MCF 10A (cell line): Measurements from ENCODE around the gene MACF1. TPM values are rescaled to one million over a fixed set of nuclear protein-coding genes. Genes with fewer than 3 reads are reported as not detected.
"Not testable (repeated sequence)": the region's sequence is repeated elsewhere in the genome, so short reads cannot be mapped to it uniquely, and the experiment has no call there.

ENCODE experiments used
- BruUV-seq: library from RNA; stranded (reverse); fragments of 400-500 nt; replicated peaks from 2 replicates; lab custom pipeline; 2021; lab: Mats Ljungman, UMichigan
- CTCF ChIA-PET: fragments of 300-600 bp; sonication (Branson Sonifier 250); formaldehyde crosslinking; extraction: SDS; loops from one replicate; lab custom pipeline; 2021; ENCODE audit warnings: antibody characterized with exemption, inconsistent platforms; lab: Yijun Ruan, JAX
- POLR2A ChIA-PET: fragments of 300-600, 350-650 bp; sonication (Branson Sonifier 250); formaldehyde crosslinking; extraction: SDS; loops from one replicate; lab custom pipeline; 2020; ENCODE audit warnings: antibody characterized with exemption, inconsistent platforms; lab: Yijun Ruan, JAX
- DNase-seq: peaks from one replicate; pipeline ENCODE4 v3.0.0-alpha.2; 2018; ENCODE audit not compliant: unreplicated experiment
- H3K27ac Mint-ChIP-seq: one replicate; pipeline ENCODE4 v1.8.0; 2022; ENCODE audit warnings: mild to moderate bottlenecking, low read depth, mixed read lengths; ENCODE audit not compliant: unreplicated experiment
- H3K27me3 Mint-ChIP-seq: one replicate; pipeline ENCODE4 v1.8.0; 2022; ENCODE audit warnings: mixed read lengths; ENCODE audit not compliant: insufficient read depth, unreplicated experiment
- H3K36me3 Mint-ChIP-seq: one replicate; pipeline ENCODE4 v1.8.0; 2022; ENCODE audit warnings: mild to moderate bottlenecking, moderate library complexity, mixed read lengths; ENCODE audit not compliant: insufficient read depth, unreplicated experiment
- H3K4me1 Mint-ChIP-seq: one replicate; pipeline ENCODE4 v1.8.0; 2022; ENCODE audit warnings: mixed read lengths; ENCODE audit not compliant: insufficient read depth, unreplicated experiment
- H3K4me3 Mint-ChIP-seq: one replicate; pipeline ENCODE4 v1.8.0; 2022; ENCODE audit warnings: mild to moderate bottlenecking, moderate library complexity, mixed read lengths; ENCODE audit not compliant: unreplicated experiment
- H3K9me3 Mint-ChIP-seq: one replicate; pipeline ENCODE4 v1.8.0; 2022; ENCODE audit warnings: mixed read lengths; ENCODE audit not compliant: unreplicated experiment
- CTCF ChIP-seq: fragments of 200-600 bp; IDR thresholded peaks from one replicate; pipeline ENCODE4 v1.8.0; 2022; ENCODE audit warnings: antibody characterized with exemption, mild to moderate bottlenecking; ENCODE audit not compliant: unreplicated experiment
- intact Hi-C: fragments of 100-400 bp; cut with micrococcal nuclease; formaldehyde crosslinking; loops from 2 replicates; pipeline ENCODE4 v1.14.1; 2022
- total RNA-seq: library from RNA; stranded (reverse); gene quantifications from 2 replicates; pipeline ENCODE4 v1.2.3, GENCODE V29; 2022

The MACF1 gene
- total RNA-seq, 1 experiment from 2014 or later = 188 TPM

GRCh38 chr1:39489567-39490239, 285.2 kb downstream of the MACF1 start:
- CTCF ChIA-PET = interaction anchor here (0.6 kb wide), 1 partner anchor 13 kb away, joined by 4 read pairs; no protein-coding TSS in a partner anchor
- BruUV-seq = no TSS peak
- intact Hi-C loops = loop anchor here (10.0 kb wide), 1 partner anchor 165 kb away; no protein-coding TSS in a partner anchor
- no peaks in the 10 kb centered on the region for H3K27me3 Mint-ChIP-seq
- H3K27ac Mint-ChIP-seq = no peak overlapping the region
- no peak overlapping the region for H3K4me3 Mint-ChIP-seq
- H3K36me3 Mint-ChIP-seq = peaks cover 44% of the 10 kb centered on the region
- no peaks in the 10 kb centered on the region for H3K4me1 Mint-ChIP-seq
- no peaks in the 10 kb centered on the region for H3K9me3 Mint-ChIP-seq
- DNase-seq = no peak
- POLR2A ChIA-PET = interaction anchor here (0.7 kb wide), 1 partner anchor 87 kb away, joined by 3 read pairs; the partner anchor contains the start of gene PABPC4
- TF ChIP-seq CTCF = no peak

- no TSS peak for BruUV-seq
- no peak for TF ChIP-seq CTCF
- no peaks in the 10 kb centered on the region for H3K4me1 Mint-ChIP-seq
- peak overlapping the region; percentile 43 for H3K27ac Mint-ChIP-seq
- intact Hi-C loops = no loop called here
- DNase-seq = no peak
- H3K9me3 Mint-ChIP-seq = no peaks in the 10 kb centered on the region
- peaks cover 34% of the 10 kb centered on the region for H3K36me3 Mint-ChIP-seq
- POLR2A ChIA-PET = no interaction called here
- peak overlapping the region; percentile 44 for H3K4me3 Mint-ChIP-seq
- H3K27me3 Mint-ChIP-seq = no peaks in the 10 kb centered on the region
- CTCF ChIA-PET = interaction anchor here (1.2 kb wide), 1 partner anchor 19 kb away, joined by 4 read pairs; no protein-coding TSS in a partner anchor
Measured at GRCh38 chr1:39490596-39491145, 286.2 kb downstream of the MACF1 start.

GRCh38 chr1:39491146-39491921, 286.8 kb downstream of the MACF1 start, which contains the start of gene BMP8A:
BMP8A (plus strand) TSS chr1:39491636; CDS start chr1:39491992, 356 bp downstream.
- Mint-ChIP-seq H3K9me3 (no peaks in the 10 kb centered on the region), H3K4me1 (no peaks in the 10 kb centered on the region), H3K36me3 (peaks cover 27% of the 10 kb centered on the region), H3K27me3 (no peaks in the 10 kb centered on the region), H3K4me3 (peak within 1 kb of the TSS; percentile 44), H3K27ac (peak within 1 kb of the TSS; percentile 43)
- CTCF ChIA-PET = interaction anchor here (1.2 kb wide), 1 partner anchor 20 kb away, joined by 4 read pairs; no protein-coding TSS in a partner anchor
- POLR2A ChIA-PET = no interaction called here
- no TSS peak for BruUV-seq
- no peak for DNase-seq
- intact Hi-C loops = no loop called here
- TF ChIP-seq CTCF = no peak

- BruUV-seq, H3K4me1 Mint-ChIP-seq, CTCF ChIA-PET, DNase-seq, H3K4me3 Mint-ChIP-seq, H3K27ac Mint-ChIP-seq, intact Hi-C loops, H3K9me3 Mint-ChIP-seq, POLR2A ChIA-PET, H3K27me3 Mint-ChIP-seq: not testable (repeated sequence)
- peaks cover 18% of the 10 kb centered on the region for H3K36me3 Mint-ChIP-seq
Measured at GRCh38 chr1:39492118-39493042, 287.9 kb downstream of the MACF1 start.

- intact Hi-C loops, H3K9me3 Mint-ChIP-seq, H3K27me3 Mint-ChIP-seq, H3K4me1 Mint-ChIP-seq, H3K36me3 Mint-ChIP-seq, DNase-seq, POLR2A ChIA-PET, BruUV-seq, H3K4me3 Mint-ChIP-seq, H3K27ac Mint-ChIP-seq: not testable (repeated sequence)
- CTCF ChIA-PET = interaction anchor here (0.6 kb wide), 1 partner anchor 179 kb away, joined by 6 read pairs; no protein-coding TSS in a partner anchor
Measured at GRCh38 chr1:39493043-39493810, 288.7 kb downstream of the MACF1 start.
